ENCODE measurements around the gene PRICKLE1.
"Not testable (repeated sequence)": the region's sequence is repeated elsewhere in the genome, so short reads cannot be mapped to it uniquely, and the experiment has no call there.

PRICKLE1 gene

GRCh38 chr12:42556917-42557316, 32.6 kb downstream of the PRICKLE1 start:
- DNase-seq (ENCODE audit: low read depth), result no peak

DNA sequence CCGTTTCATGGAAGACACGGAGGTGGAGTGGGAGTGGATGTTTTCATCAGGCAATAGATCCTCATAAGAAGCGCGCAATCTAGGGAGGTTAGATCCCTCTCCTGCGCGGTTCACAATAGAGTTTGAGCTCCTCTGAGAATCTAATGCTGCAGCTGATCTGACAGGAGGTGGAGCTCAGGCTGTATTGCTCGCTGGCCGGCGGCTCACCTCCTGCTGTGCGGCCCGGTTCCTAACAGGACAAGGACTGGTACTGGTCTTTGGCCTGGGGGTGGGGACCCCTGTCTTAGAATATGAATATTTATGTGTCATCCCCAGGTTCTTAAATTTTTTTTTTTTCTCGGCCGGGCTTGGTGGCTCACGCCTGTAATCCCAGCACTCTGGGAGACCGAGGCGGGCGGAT, 36.7 kb downstream of the PRICKLE1 start:
- no peak for DNase-seq (ENCODE audit: low read depth)

DNA sequence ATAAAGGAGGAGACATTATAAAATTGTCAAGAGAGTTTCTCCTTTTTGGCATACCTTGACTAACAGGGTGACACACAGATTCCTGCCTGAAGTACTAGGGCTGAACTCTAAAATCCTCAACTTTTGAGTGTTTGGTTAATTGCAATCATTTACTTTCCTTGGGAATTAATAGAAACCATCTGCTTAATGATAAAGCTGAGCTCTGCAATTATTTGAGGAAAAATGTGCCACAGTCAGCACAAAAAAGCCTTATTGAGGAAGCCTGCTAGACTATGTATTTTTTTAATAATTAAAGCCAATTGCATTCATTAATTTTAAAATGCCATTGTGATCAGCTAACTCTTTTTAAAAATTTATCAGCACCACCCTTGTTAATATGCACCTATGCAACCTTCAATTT, 38.7 kb downstream of the PRICKLE1 start:
- no peak for DNase-seq (ENCODE audit: low read depth)

GRCh38 chr12:42546709-42547108, 42.8 kb downstream of the PRICKLE1 start:
- no peak for DNase-seq (ENCODE audit: low read depth)

- no peak for DNase-seq (ENCODE audit: low read depth)
Observed at GRCh38 chr12:42541965-42542364, 47.6 kb downstream of the PRICKLE1 start.

- DNase-seq (ENCODE audit: low read depth), result not testable (repeated sequence)
Observed at GRCh38 chr12:42541308-42541707, 48.2 kb downstream of the PRICKLE1 start.

- no peak for DNase-seq (ENCODE audit: low read depth)
Observed at GRCh38 chr12:42539696-42540095, 49.9 kb downstream of the PRICKLE1 start.

GRCh38 chr12:42538203-42538602, 51.3 kb downstream of the PRICKLE1 start:
- no peak for DNase-seq (ENCODE audit: low read depth)

DNA sequence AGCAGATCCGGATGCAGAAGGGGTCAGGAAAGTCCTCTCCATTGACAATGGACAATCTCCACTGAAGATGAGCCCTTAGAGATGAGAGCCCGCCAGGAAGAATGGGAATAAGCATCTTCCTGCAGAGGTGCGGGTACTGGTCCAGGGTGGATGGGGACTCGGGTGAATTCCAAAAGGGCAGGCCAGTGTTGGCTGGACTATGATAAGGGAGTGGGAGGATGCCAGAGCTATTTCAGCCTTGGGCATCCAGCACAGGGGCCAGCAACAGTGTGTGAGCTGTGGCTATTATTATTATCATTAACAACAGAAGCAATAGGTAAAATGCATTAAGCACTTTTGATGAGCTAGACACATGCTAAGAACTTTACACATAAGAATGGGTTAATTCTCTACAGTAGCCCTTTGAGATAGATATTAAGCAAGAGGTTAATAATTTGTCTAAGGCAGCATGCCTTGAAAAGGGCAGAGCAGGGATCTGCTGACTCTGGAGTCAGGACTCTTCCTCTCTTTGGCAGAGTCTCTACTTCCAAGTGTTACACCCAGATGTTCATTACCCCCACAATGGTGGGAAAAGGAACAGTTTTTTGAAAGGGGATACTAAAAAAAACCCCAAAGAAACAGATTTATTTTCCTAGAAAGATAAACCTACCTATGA, 55.2 kb downstream of the PRICKLE1 start:
- no peak for DNase-seq (ENCODE audit: low read depth)

- DNase-seq (ENCODE audit: low read depth), result no peak
Observed at GRCh38 chr12:42530284-42530683, 59.3 kb downstream of the PRICKLE1 start.

DNA sequence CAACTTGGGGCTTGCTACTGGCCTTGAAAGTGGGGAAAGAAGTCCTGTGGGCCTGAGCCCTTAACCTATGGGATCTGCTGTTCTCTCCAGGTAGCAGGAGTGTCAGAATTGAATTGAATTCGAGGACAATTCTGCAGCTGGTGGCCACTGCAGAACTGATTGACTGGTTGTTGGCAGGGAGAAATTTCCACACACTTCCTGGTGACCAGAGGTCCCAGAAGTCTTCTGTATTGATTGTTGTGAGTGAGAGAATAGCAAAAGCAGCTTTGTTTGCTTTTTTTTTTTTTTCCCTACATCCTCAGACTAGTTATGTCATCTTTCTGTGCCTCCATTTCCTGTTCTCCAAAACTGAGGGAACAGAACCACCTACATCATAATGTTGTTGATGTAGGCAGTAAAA, 64.1 kb downstream of the PRICKLE1 start:
- DNase-seq (ENCODE audit: low read depth), result no peak

- no peak for DNase-seq (ENCODE audit: low read depth)
Observed at GRCh38 chr12:42524716-42525115, 64.8 kb downstream of the PRICKLE1 start.

DNA sequence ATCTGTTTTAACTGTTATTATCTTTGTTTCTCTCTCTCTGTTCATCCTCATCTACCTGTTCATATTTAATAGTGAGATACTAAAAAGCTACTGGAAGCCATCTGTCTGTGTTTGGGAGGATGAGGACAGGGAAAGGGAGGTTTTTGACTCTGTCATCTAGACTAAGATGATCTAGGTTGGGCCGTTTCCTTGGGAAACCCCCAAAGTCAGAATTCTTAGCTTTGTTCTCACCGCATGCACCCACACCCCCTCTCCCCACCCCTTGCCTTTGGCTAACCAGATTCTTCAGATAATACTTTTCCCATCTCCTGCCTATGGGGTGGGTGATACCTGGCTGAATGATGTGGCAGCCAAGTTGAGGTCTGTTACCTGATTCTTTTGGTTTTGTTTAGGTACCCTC, 73.0 kb downstream of the PRICKLE1 start:
- DNase-seq (ENCODE audit: low read depth), result no peak

DNA sequence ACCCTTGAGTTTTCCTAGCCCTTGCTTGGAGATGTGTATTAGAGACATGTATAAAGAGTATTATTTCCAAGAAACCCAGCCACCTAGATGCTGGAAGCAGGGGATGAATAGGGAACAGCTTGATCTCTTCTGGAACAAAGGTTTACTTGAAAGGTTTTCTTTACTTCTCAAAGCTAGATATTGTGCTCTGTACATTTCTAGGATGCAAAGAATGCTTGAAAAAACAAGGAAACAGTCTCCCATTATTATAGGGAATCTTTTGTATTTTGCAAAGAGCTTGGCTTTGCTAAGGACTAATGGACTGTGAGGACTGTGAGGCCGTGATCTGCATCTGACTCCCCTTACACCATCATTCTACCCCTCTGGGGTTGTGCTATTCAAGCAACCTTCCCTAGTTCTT, 77.9 kb downstream of the PRICKLE1 start:
- no peak for DNase-seq (ENCODE audit: low read depth)

GRCh38 chr12:42510823-42511222, 78.7 kb downstream of the PRICKLE1 start:
- no peak for DNase-seq (ENCODE audit: low read depth)

DNA sequence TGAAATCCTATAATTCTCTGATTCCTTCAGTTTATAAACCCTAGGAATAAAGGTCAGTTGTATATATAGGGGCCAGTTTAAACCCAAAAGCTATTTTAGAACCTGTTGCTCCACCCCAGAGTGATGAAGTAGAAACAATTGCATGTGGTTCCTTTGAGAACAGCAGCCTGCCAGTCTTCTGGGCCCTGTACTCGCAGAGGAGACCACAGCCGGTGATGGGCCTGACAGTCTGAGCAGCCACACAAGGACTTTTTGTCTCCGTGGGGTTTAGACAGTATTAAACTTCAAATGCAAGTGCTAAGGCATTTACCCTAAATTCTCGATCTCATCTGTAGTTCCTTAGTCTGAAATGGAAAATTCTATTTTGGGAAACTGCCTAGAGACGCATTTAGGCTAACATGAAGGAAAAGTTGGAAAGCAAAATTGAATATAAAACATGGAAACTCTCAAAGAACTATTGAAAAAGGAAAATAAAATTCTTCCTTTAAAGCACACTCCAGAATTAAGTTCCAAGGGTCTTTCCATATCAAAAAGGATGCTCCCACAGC, 80.6 kb downstream of the PRICKLE1 start:
- DNase-seq (ENCODE audit: low read depth), result no peak

- no peak for DNase-seq (ENCODE audit: low read depth)
Observed at GRCh38 chr12:42507565-42507964, 82.0 kb downstream of the PRICKLE1 start.

DNA sequence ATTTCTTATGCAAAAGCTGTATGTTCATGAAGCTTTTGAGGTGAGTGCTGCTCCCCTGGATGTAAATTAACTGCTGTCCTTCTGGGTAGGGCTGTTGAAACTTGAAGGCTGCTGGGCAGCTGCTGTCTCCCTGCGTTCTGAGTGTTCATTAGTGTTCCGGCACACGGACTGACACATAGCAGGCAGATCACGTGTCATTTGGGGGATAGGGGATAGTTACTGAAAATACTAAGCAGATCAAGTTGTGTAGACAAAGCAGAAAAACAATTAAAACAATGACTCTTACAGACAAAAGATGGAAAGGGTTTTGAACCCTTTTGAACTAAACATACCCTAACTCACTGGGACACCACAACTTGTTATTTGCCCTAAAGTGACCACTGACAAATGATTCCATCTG, 82.5 kb downstream of the PRICKLE1 start:
- DNase-seq (ENCODE audit: low read depth), result no peak

GRCh38 chr12:42504049-42504448, 85.5 kb downstream of the PRICKLE1 start:
- DNase-seq (ENCODE audit: low read depth), result no peak

DNA sequence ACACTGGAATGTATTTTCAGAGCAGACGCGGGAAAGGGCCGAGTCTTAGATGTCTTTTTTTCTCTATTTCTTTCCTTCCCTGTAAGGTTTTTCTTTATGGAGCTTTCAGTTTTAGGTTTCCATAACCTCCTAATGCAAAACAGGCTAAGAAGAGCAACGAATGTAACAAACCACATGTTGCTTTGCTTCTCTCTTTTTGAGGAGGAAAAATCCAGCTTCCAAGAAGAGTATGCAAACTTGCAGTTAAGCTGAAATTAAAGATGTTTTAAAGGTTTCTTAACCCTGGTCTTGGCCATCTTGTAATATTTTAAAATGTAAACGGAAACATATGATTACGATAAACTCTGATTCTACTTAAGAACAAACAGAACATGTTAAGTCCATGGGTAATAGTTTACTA, 86.9 kb downstream of the PRICKLE1 start:
- no peak for DNase-seq (ENCODE audit: low read depth)

DNA sequence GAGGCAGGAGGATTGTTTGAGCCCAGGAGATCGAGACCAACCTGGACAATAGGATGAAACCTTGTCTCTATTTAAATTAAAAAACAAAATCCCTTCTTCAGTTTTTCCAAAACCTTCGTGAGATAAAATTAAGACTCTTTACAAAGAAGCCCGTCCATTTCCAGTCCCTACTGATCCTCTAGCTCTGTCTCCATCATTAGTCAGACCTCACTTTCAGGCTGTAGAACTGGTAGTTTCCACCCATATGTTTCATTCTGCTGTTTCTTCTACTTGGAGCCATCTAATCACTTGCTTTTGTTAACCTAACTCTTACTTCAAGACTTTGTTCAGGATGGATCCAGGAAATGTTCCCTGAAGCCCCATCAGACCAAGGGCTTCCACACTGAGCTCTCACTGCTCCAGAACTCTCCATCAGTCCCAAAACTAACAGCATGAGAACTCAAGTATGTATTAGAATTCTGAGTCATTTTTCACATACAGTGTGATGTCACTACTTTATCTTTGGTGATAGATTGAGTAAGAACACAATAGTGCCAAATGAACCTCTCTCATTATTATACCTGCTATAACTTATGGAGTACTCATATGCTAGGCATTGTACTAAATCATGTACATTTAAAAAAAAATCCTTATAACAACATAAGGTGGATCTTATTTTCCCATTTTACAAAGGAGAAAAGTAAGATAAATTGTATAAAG, 90.8 kb downstream of the PRICKLE1 start:
- DNase-seq (ENCODE audit: low read depth), result no peak

- DNase-seq (ENCODE audit: low read depth), result no peak
Observed at GRCh38 chr12:42496886-42497285, 92.7 kb downstream of the PRICKLE1 start.

DNA sequence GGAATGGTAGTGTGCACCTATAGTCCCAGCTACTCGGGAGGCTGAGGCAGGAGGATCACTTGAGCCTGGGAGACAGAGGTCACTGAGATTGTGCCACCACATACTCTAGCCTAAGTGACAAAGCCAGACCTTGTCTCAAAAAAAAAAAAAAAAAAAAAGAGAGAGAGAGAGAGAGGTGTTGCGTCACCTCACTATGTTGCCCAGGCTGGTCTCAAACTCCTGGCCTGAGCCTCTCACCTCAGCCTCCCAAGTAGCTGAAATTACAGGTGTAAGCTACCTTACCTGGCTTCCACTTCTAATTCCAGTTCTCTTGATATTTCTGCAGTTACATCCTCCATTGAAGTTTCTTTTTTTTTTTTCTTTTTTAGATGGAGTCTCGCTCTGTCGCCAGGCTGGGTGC, 94.3 kb downstream of the PRICKLE1 start:
- no peak for DNase-seq (ENCODE audit: low read depth)

DNA sequence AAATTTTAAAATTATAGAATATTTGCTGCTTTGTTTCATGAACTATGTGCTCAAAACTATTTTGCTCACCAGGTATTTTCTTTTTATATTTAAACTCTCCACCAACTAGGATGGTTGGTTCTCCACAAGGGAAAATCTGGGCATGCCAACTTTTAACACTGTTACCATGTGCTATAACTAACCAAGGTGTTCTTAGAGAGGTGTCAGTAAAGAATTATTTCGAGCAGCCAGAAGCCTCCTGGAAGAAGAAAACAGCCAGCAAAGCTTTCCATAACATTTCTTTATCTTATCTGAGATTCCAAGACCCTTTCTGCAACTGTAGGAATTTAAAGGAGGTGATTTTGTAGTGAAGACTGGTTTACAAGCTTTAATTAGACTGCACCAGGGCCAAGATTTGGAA, 97.3 kb downstream of the PRICKLE1 start:
- no peak for DNase-seq (ENCODE audit: low read depth)
